PFSK-1 (cell line): ENCODE results near the gene IQGAP3.

Source experiments
- POLR2AphosphoS5 ChIP-seq: IDR thresholded peaks from 2 replicates; pipeline ENCODE4 v1.6.1; 2012; ENCODE audit warnings: low read depth, mild to moderate bottlenecking, control low read depth, low read length, moderate library complexity
- REST ChIP-seq, 2 experiments: IDR thresholded peaks; 2 replicates each; pipeline versions ENCODE4 v1.6.1 to v1.8.0; 2011 to 2012; ENCODE audit warnings: low read depth in 2 of 2, low read length in 2 of 2, control low read depth in 1 of 2, inconsistent platforms in 1 of 2, mild to moderate bottlenecking in 1 of 2, moderate library complexity in 1 of 2; ENCODE audit not compliant: insufficient read depth in 1 of 2
- SIN3A ChIP-seq: IDR thresholded peaks from 2 replicates; pipeline ENCODE4 v1.6.1; 2012; ENCODE audit warnings: mild to moderate bottlenecking, low read length, moderate library complexity, borderline replicate concordance; ENCODE audit not compliant: insufficient read depth

DNA sequence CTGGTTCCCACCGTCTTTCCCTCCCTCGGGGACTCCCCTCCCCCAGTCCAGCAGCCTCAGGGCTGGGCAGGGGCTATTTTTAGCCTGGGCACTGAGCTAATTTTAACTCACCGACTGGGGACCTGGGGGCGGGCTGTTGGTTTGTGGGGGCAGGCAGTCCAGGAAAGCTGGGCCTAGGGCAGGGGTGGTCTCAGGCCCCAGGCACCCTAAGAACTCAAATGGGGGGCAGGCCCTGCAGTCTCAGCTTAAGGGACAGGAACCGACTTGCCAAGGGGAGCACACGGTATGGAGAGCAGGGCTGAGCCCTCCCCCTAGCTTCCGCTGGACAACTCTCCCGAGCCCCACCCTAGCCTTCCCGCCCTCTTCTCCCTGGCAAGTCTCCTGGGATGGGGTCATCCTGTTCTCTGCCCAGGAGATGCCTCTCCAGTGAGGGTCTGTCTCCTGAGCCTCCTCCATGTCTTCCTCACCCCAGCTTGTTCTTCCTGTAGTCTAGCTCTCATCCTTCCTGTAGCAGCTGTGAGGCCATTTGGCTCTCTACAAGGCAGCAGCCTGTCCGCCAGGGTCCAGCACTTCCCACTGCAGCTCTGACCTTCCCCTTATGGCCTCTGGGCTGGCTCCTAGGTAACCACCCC is 81.8 kb downstream of the IQGAP3 start:
- no peak for TF ChIP-seq POLR2AphosphoS5
- no peak for TF ChIP-seq SIN3A
- no peak for TF ChIP-seq REST (IDR thresholded peaks at IDR 0.05; ENCODE audit: insufficient read depth in 1 of 2, low read depth in 2 of 2, low read length in 2 of 2)
